Skeletal muscle tissue (tissue), 4 donors: Measurements from ENCODE around the gene MCF2L. TPM values are rescaled to one million over a fixed set of nuclear protein-coding genes. Genes with fewer than 3 reads are reported as not detected.

ENCODE experiments used
- H3K27ac ChIP-seq: one replicate; pipeline ENCODE4 v1.7.0; 2013; ENCODE audit warnings: mild to moderate bottlenecking, low read depth, low read length, inconsistent platforms
- H3K27me3 ChIP-seq, 3 donors: one replicate each; pipeline ENCODE4 v1.7.0; 2013; ENCODE audit warnings: low read length in 3 of 3; ENCODE audit not compliant: control insufficient read depth in 3 of 3, insufficient read depth in 3 of 3
- H3K36me3 ChIP-seq, 3 donors: one replicate each; pipeline ENCODE4 v1.7.0; 2013; ENCODE audit warnings: low read length in 3 of 3; ENCODE audit not compliant: control insufficient read depth in 3 of 3, insufficient read depth in 3 of 3
- H3K4me1 ChIP-seq, 3 donors: one replicate each; pipeline ENCODE4 v1.7.0; 2013; ENCODE audit warnings: low read length in 3 of 3, mild to moderate bottlenecking in 3 of 3; ENCODE audit not compliant: control insufficient read depth in 3 of 3, insufficient read depth in 3 of 3
- H3K4me3 ChIP-seq, 3 donors: one replicate each; pipeline ENCODE4 v1.7.0; 2013; ENCODE audit warnings: low read length in 3 of 3
- H3K9ac ChIP-seq, 3 donors: one replicate each; pipeline ENCODE4 v1.7.0; 2013; ENCODE audit warnings: low read length in 3 of 3, mild to moderate bottlenecking in 3 of 3, moderate library complexity in 2 of 3, low read depth in 1 of 3
- H3K9me3 ChIP-seq, 3 donors: one replicate each; pipeline ENCODE4 v1.7.0; 2013; ENCODE audit warnings: low read length in 3 of 3; ENCODE audit not compliant: control insufficient read depth in 3 of 3
- total RNA-seq: library from RNA; depleted of rRNA; stranded (reverse); fragments of >200 nt; gene quantifications from one replicate; pipeline ENCODE4 v1.2.3, GENCODE V29; 2014
- donor health status: Osteomylitis.

MCF2L gene
- total RNA-seq, 1 donor from 2014 or later: 18.3 TPM

- Histone ChIP-seq H3K4me3 (no peak overlapping the region), H3K9ac (no peak overlapping the region), H3K27ac (no peak overlapping the region), H3K4me1 (no peaks in the 10 kb centered on the region), H3K9me3 (no peaks in the 10 kb centered on the region), H3K27me3 (peaks cover 0 to 5% (median 0%) of the 10 kb centered on the region in 3 donors), H3K36me3 (peaks cover 0 to 15% (median 9%) of the 10 kb centered on the region in 3 donors)
Measured at GRCh38 chr13:113090806-113091205, 121.8 kb downstream of the MCF2L start.

DNA sequence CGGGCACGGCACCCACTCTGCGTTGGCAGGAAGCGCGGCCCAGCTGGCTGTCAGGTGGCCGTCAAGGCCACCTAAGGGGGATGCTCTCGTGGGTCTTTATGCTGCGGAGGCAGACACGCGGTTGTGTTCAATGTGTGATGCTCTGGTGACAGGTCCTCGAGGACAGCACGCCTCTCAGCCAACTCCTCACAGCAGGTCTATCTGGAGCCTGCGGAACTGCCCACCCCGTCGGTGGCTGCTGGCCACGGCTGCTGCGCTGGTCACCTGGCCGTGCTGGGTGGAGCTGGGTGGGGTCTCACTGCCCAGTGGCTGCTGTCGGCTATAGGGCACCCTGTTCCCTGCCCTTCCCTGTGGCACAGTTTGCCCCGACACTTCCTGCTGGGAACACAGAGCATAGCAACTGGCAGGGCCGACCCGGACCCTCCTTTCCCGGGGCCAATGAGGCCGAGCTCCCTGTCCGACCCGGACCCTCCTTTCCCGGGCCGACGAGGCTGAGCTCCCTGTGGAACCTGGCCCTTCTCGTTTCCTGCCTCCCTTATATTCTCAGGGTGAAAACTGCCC, 122.3 kb downstream of the MCF2L start:
- H3K36me3 ChIP-seq: peaks cover 0 to 12% (median 9%) of the 10 kb centered on the region in 3 donors
- no peak overlapping the region for H3K9ac ChIP-seq
- H3K27me3 ChIP-seq: peaks cover 0 to 5% (median 0%) of the 10 kb centered on the region in 3 donors
- H3K27ac ChIP-seq: no peak overlapping the region
- no peaks in the 10 kb centered on the region for H3K9me3 ChIP-seq
- no peaks in the 10 kb centered on the region for H3K4me1 ChIP-seq
- no peak overlapping the region for H3K4me3 ChIP-seq

DNA sequence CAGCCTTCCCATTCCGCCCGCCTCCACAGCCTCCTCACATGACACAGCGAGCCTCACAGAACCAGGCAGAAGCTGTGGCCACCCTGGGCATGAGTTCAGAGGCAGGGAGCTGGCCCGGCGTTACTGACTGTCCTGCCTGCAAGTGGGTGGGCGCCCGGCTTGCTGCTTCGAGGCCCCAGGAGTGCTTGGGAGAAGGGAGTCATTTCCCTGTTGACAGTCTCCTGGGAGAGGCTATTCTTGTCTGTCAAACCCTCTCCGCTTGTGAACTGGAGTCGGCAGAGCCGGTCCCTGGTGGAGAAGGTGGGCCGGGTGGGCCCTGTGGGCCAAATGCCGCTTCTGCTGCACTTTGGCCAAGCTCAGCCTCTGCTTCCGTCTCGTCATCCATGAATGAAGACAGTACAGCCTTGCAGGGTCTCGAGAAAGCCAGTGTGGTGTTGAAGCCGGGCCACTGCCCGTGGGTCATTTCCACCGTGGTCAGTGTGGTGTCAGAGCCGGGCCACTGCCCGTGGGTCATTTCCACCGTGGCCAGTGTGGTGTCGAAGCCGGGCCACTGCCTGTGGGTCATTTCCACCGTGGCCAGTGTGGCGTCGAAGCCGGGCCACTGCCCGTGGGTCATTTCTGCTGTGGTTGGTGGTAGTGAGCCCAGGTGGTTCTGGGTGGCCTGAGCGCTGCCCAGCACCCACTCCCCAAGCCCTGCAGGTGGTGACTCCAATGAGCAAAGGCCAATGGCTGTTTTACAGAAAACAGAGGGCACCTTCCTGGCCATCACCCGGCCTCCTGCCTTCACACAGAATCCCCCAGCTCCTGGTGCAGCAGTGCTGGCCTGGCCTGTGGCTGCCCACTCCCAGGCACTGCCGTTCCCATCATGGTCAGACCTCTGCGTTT, 123.1 kb downstream of the MCF2L start:
- Histone ChIP-seq H3K36me3 (peaks cover 0 to 10% (median 6%) of the 10 kb centered on the region in 3 donors), H3K9me3 (no peaks in the 10 kb centered on the region), H3K4me3 (no peak overlapping the region), H3K27me3 (peaks cover 0 to 5% (median 0%) of the 10 kb centered on the region in 3 donors), H3K4me1 (no peaks in the 10 kb centered on the region), H3K9ac (no peak overlapping the region), H3K27ac (no peak overlapping the region)

DNA sequence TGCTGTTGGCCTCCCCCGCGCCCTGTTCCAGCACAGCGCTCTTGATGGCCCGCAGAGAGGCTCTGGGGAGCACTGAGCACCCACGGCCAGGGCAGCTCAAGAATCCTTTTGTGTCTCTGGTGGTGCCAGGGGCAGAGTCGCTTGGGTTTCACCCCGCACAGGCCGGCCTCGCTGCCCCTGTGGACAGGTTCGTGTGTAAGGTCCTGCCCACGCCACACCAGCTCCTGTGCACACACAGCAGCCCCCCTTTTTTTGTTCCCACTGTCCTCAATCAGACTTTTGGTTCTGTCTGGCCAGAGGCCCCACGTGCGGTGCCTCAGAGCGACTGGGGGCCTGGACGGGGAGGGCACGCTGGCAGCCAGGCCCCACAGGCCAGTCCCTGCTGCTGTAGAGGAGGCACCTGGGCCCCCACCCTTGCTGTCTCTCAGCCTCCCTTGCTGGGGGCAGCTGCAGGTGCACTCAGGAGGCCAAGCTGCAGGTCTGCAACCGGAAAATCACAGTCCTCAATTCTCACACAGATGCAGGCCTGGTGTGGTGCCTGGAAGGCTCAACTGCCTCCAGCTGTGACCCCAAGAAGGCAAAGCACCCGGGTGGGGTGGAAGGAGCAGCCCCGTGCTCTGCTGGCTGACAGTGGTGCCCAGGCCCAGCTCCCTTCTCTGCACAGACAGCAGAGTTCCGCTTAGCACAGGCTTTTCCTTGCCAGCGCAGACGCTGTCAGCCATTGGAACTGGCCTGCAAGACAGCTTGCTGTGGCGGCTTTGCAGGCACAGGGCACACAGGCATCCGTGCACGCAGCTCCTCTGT, 124.0 kb downstream of the MCF2L start:
- H3K9ac ChIP-seq: no peak overlapping the region
- H3K4me1 ChIP-seq: peaks cover 0 to 4% (median 0%) of the 10 kb centered on the region in 3 donors
- no peaks in the 10 kb centered on the region for H3K9me3 ChIP-seq
- H3K36me3 ChIP-seq: peaks cover 0 to 4% (median 1%) of the 10 kb centered on the region in 3 donors
- H3K27ac ChIP-seq: no peak overlapping the region
- no peak overlapping the region for H3K4me3 ChIP-seq
- H3K27me3 ChIP-seq: peaks cover 0 to 5% (median 0%) of the 10 kb centered on the region in 3 donors

GRCh38 chr13:113093580-113094409, 124.8 kb downstream of the MCF2L start:
- Histone ChIP-seq H3K9me3 (no peaks in the 10 kb centered on the region), H3K36me3 (peaks cover 0 to 6% (median 1%) of the 10 kb centered on the region in 3 donors), H3K27me3 (peaks cover 0 to 5% (median 3%) of the 10 kb centered on the region in 3 donors), H3K9ac (no peak overlapping the region), H3K4me1 (peaks cover 0 to 10% (median 0%) of the 10 kb centered on the region in 3 donors), H3K4me3 (no peak overlapping the region), H3K27ac (no peak overlapping the region)

DNA sequence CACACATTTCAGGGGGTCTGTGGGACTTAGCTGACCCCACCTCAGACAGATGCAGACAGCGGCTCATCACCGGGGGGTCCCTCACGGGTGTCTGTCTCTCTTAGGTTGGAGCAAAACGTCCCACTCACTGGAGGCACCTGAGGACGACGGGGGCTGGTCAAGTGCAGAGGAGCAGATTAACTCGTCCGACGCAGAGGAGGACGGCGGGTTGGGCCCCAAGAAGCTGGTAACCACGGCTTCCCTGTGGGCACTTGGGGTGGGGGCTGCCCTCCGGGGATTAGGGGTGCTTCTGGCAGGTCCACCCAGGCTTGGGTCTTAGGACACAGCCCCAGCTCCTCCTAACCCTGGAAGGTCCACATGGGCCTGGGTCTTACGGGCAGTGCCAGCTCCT, 125.4 kb downstream of the MCF2L start:
- H3K27ac ChIP-seq: no peak overlapping the region
- H3K4me1 ChIP-seq: peaks cover 0 to 10% (median 0%) of the 10 kb centered on the region in 3 donors
- peaks cover 0 to 6% (median 1%) of the 10 kb centered on the region in 3 donors for H3K36me3 ChIP-seq

DNA sequence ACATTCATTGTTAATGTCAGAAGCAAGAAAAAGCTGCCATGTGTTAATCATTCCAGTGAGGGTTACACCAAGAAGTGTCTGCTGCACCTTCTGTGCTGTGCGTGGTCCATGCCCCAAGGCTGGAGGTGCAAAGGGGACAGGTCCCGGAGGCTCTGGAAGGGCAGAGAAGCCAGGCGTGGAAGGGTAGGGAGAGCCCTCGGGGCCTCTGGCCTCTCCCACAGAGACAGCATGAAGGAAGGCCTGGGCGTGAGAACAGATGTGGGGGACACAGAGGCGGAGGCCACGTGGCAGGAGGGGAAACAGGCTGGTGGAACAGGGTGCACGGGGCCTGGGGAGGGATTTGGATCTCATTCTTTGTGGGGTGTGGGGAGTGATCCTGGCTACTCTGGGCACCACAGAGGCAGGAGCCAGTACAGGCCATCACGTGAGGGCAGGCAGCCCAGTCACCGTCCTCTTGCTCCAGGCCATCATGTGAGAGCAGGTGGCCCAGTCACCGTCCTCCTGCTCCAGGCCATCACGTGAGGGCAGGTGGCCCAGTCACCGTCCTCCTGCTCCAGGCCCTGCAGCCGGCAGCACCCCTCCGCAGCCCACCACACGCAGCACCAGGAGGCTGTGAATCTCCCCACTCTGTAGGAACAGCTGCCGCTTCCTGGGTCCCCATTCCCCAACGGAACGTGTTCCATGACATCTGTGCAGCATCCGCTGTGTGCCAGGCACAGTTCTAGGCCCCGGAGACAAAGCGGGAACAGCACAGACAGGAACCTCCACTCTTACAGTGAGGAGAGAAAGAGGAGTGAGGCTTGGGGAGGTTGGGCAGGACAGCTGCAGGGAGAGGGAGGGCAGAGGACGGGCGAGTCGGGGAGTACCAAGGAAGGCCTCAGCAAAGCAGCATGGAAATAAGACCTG, 126.4 kb downstream of the MCF2L start:
- H3K4me3 ChIP-seq: no peak overlapping the region
- H3K9ac ChIP-seq: no peak overlapping the region
- no peak overlapping the region for H3K27ac ChIP-seq
- no peaks in the 10 kb centered on the region for H3K9me3 ChIP-seq
- peaks cover 0 to 4% (median 0%) of the 10 kb centered on the region in 3 donors for H3K36me3 ChIP-seq
- H3K27me3 ChIP-seq: peaks cover 0 to 5% (median 5%) of the 10 kb centered on the region in 3 donors
- peaks cover 0 to 10% (median 0%) of the 10 kb centered on the region in 3 donors for H3K4me1 ChIP-seq

More for the DNA sequence above, 125.4 kb downstream of the MCF2L start:
- H3K9me3 ChIP-seq: no peaks in the 10 kb centered on the region
- H3K27me3 ChIP-seq: peaks cover 0 to 5% (median 5%) of the 10 kb centered on the region in 3 donors
- no peak overlapping the region for H3K9ac ChIP-seq
- H3K4me3 ChIP-seq: no peak overlapping the region

DNA sequence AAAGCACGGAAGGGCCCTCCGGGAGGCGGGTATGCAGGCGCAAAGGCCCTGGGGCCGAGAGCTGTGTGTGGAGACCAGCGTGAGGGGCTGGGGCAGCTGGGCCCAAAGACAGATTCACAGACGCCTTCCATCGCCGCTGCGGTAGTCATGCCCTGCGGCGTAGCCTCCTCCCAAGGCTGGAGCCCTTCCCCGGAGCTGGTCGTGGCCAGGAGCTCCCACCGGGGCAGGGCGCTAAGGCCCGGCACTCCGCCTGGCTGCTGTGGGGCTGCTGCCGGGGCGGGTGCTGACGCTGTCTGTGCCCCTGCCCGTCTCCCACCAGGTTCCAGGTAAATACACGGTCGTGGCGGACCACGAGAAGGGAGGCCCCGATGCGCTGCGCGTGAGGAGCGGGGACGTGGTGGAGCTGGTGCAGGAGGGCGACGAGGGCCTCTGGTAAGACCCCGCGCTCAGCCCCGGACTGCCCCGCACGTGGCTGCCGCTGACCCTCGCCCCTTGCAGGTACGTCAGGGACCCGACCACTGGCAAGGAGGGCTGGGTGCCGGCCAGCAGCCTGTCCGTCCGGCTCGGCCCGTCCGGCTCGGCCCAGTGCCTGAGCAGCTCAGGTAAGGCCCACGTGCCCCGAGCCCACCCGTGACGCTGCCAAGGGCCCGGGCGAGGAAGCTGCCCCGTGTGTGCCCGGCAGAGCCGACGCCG, 127.2 kb downstream of the MCF2L start:
- Histone ChIP-seq H3K27ac (no peak overlapping the region), H3K4me1 (peaks cover 0 to 10% (median 0%) of the 10 kb centered on the region in 3 donors), H3K36me3 (peaks cover 0 to 4% (median 0%) of the 10 kb centered on the region in 3 donors), H3K27me3 (peaks cover 0 to 5% (median 5%) of the 10 kb centered on the region in 3 donors), H3K4me3 (no peak overlapping the region), H3K9ac (no peak overlapping the region), H3K9me3 (no peaks in the 10 kb centered on the region)
